Measurements from ENCODE around the gene CACYBP. TPM values are rescaled to one million over a fixed set of nuclear protein-coding genes. Genes with fewer than 3 reads are reported as not detected.

CACYBP gene
- total and polyA plus RNA-seq, 7 donors: 41.3 to 107 (median 85.3) TPM

- Histone ChIP-seq H3K27ac (no peak overlapping the region), H3K4me1 (peaks cover 0 to 9% (median 2%) of the 10 kb centered on the region in 4 donors), H3K9me3 (no peaks in the 10 kb centered on the region), H3K27me3 (no peaks in the 10 kb centered on the region), H3K36me3 (no peaks in the 10 kb centered on the region), H3K4me3 (no peak overlapping the region)
- intact Hi-C loops (cut with DNase I): no loop called here
- no peak for TF ChIP-seq POLR2A (IDR thresholded peaks at IDR 0.05)
- no peak for TF ChIP-seq POLR2AphosphoS5 (IDR thresholded peaks at IDR 0.05)
- no peak for TF ChIP-seq CTCF (IDR thresholded peaks at IDR 0.05)
- no peak for TF ChIP-seq EP300 (IDR thresholded peaks at IDR 0.05)
- WGBS, 2 donors: 91 to 95% methylated on average over 19 of the region's 19 CpGs
- DNase-seq: no peak
Measured at GRCh38 chr1:175045097-175045496, 45.4 kb downstream of the CACYBP start.

GRCh38 chr1:175045519-175045918 lies 45.8 kb downstream of the CACYBP start:
- no peak for TF ChIP-seq POLR2AphosphoS5 (IDR thresholded peaks at IDR 0.05)
- no peak for TF ChIP-seq POLR2A (IDR thresholded peaks at IDR 0.05)
- TF ChIP-seq EP300 (IDR thresholded peaks at IDR 0.05): no peak
- TF ChIP-seq CTCF (IDR thresholded peaks at IDR 0.05): no peak
- intact Hi-C loops (cut with DNase I): no loop called here
- Histone ChIP-seq H3K27me3 (no peaks in the 10 kb centered on the region), H3K4me3 (no peak overlapping the region), H3K27ac (no peak overlapping the region), H3K4me1 (peaks cover 0 to 5% (median 0%) of the 10 kb centered on the region in 4 donors), H3K36me3 (no peaks in the 10 kb centered on the region), H3K9me3 (no peaks in the 10 kb centered on the region)
- DNase-seq: no peak
- WGBS, 2 donors: 96 to 97% methylated on average over 32 of the region's 32 CpGs

GRCh38 chr1:175050992-175051391 lies 51.2 kb downstream of the CACYBP start:
- no peak for DNase-seq
- H3K36me3 ChIP-seq: no peaks in the 10 kb centered on the region

GRCh38 chr1:175054736-175055135 lies 55.0 kb downstream of the CACYBP start:
- intact Hi-C loops (cut with DNase I): no loop called here
- H3K27ac ChIP-seq: no peak overlapping the region
- no peaks in the 10 kb centered on the region for H3K36me3 ChIP-seq
- no peaks in the 10 kb centered on the region for H3K27me3 ChIP-seq
- H3K4me3 ChIP-seq: no peak overlapping the region
- no peaks in the 10 kb centered on the region for H3K9me3 ChIP-seq
- H3K4me1 ChIP-seq: no peaks in the 10 kb centered on the region
- TF ChIP-seq EP300 (IDR thresholded peaks at IDR 0.05) (no peak), POLR2A (IDR thresholded peaks at IDR 0.05) (no peak), CTCF (IDR thresholded peaks at IDR 0.05) (no peak), POLR2AphosphoS5 (IDR thresholded peaks at IDR 0.05) (no peak)
- 81 to 86% methylated on average over 3 of the region's 3 CpGs for WGBS, 2 donors
- no peak for DNase-seq

More at GRCh38 chr1:175050992-175051391, 51.2 kb downstream of the CACYBP start:
- TF ChIP-seq POLR2A (IDR thresholded peaks at IDR 0.05) (no peak), CTCF (IDR thresholded peaks at IDR 0.05) (no peak), POLR2AphosphoS5 (IDR thresholded peaks at IDR 0.05) (no peak), EP300 (IDR thresholded peaks at IDR 0.05) (no peak)
- Histone ChIP-seq H3K4me1 (no peaks in the 10 kb centered on the region), H3K4me3 (no peak overlapping the region), H3K27me3 (no peaks in the 10 kb centered on the region), H3K27ac (no peak overlapping the region), H3K9me3 (no peaks in the 10 kb centered on the region)
- WGBS, 2 donors: 84 to 90% methylated on average over 2 of the region's 2 CpGs
- intact Hi-C loops (cut with DNase I): no loop called here

Small RNA genes within 50 kb of the gene (small RNA-seq; reads per million reads assigned to genes)
- gene RF00019 (0 reads per million in 3 donors), gene RNU6-307P (0 reads per million in 3 donors)

Other genes with a start within 250 kb of the CACYBP start
- gene MRPS14, start 23.5 kb downstream of the CACYBP start, total RNA-seq: 10 to 100 TPM; 17.5 to 36.0 (median 24.3) TPM
- 10 to 100 TPM; 25.2 to 28.9 (median 28.7) TPM for gene MRPS14, start 23.5 kb downstream of the CACYBP start, polyA plus RNA-seq
- under 1 TPM; 0.27 to 0.36 (median 0.30) TPM for gene TNN, start 67.9 kb downstream of the CACYBP start, total RNA-seq
- under 1 TPM in 1 of 3 donors, not detected in 2; 0.03 TPM for gene TNN, start 67.9 kb downstream of the CACYBP start, polyA plus RNA-seq
- gene KIAA0040, start 192.8 kb downstream of the CACYBP start, total RNA-seq: 10 to 100 TPM; 11.4 to 28.2 (median 20.4) TPM
- gene KIAA0040, start 192.8 kb downstream of the CACYBP start, polyA plus RNA-seq: 10 to 100 TPM in 1 of 3 donors, 1 to 10 TPM in 2; 6.6 to 20.5 (median 6.9) TPM